ENCODE measurements around the gene AHR.

The AHR gene

GRCh38 chr7:17304926-17305325 lies 6.5 kb downstream of the AHR start:
- peak; percentile 63 for DNase-seq (ENCODE audit: low read depth)

GRCh38 chr7:17305387-17306171 lies 7.1 kb downstream of the AHR start:
- no peak for DNase-seq (ENCODE audit: low read depth)

- no peak for DNase-seq (ENCODE audit: low read depth)
Observed at GRCh38 chr7:17307000-17307399, 8.5 kb downstream of the AHR start.

GRCh38 chr7:17307558-17307957 lies 9.1 kb downstream of the AHR start:
- DNase-seq (ENCODE audit: low read depth) = no peak

- DNase-seq (ENCODE audit: low read depth) = no peak
Observed at GRCh38 chr7:17307969-17308648, 9.7 kb downstream of the AHR start.

GRCh38 chr7:17311194-17311593 lies 12.7 kb downstream of the AHR start:
- DNase-seq (ENCODE audit: low read depth) = no peak

GRCh38 chr7:17311952-17312351 lies 13.5 kb downstream of the AHR start:
- DNase-seq (ENCODE audit: low read depth) = no peak

- DNase-seq (ENCODE audit: low read depth) = no peak
Observed at GRCh38 chr7:17312641-17313040, 14.2 kb downstream of the AHR start.

- DNase-seq (ENCODE audit: low read depth) = no peak
Observed at GRCh38 chr7:17313194-17313593, 14.7 kb downstream of the AHR start.

- no peak for DNase-seq (ENCODE audit: low read depth)
Observed at GRCh38 chr7:17315974-17316373, 17.5 kb downstream of the AHR start.

- peak; percentile 64 for DNase-seq (ENCODE audit: low read depth)
Observed at GRCh38 chr7:17318146-17318545, 19.7 kb downstream of the AHR start.

- no peak for DNase-seq (ENCODE audit: low read depth)
Observed at GRCh38 chr7:17319164-17320101, 21.0 kb downstream of the AHR start.

GRCh38 chr7:17320102-17320497 lies 21.6 kb downstream of the AHR start:
- no peak for DNase-seq (ENCODE audit: low read depth)

GRCh38 chr7:17320657-17321056 lies 22.2 kb downstream of the AHR start:
- no peak for DNase-seq (ENCODE audit: low read depth)

GRCh38 chr7:17325364-17325763 lies 26.9 kb downstream of the AHR start:
- DNase-seq (ENCODE audit: low read depth) = no peak

- DNase-seq (ENCODE audit: low read depth) = no peak
Observed at GRCh38 chr7:17326378-17326777, 27.9 kb downstream of the AHR start.

GRCh38 chr7:17328641-17329040 lies 30.2 kb downstream of the AHR start:
- DNase-seq (ENCODE audit: low read depth) = no peak

GRCh38 chr7:17329440-17329839 lies 31.0 kb downstream of the AHR start:
- DNase-seq (ENCODE audit: low read depth) = no peak

- no peak for DNase-seq (ENCODE audit: low read depth)
Observed at GRCh38 chr7:17331891-17332501, 33.5 kb downstream of the AHR start.

GRCh38 chr7:17333221-17333620 lies 34.8 kb downstream of the AHR start:
- DNase-seq (ENCODE audit: low read depth) = no peak

- DNase-seq (ENCODE audit: low read depth) = no peak
Observed at GRCh38 chr7:17336168-17336567, 37.7 kb downstream of the AHR start.

GRCh38 chr7:17339139-17339538 lies 40.7 kb downstream of the AHR start:
- DNase-seq (ENCODE audit: low read depth) = no peak
